ENCODE data around the gene SRXN1.

Gene SRXN1

DNA sequence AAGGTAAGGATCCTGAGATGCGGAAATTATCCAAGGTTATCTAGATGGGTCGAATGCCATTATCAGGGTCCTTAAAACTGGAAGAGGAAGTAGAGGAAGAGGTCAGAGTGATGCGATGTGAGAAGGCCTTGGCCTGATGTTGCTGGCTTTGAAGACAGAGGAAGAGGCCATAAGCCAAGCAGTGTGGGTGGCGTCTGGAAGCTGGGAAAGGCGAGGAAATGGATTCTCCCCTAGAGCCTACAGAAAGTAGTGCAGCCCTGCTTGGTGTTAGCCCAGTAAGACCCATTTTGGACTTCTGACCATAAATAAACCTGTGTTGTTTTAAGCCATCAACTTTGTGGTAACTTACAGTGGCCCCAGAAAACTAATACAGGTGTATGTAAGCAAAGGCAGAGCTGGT lies 2.0 kb downstream of the SRXN1 start:
- ATAC-seq (ENCODE audit: insufficient read depth, low read depth) (no peak), DNase-seq (no peak)
- Histone ChIP-seq H2AFZ (ENCODE audit: low read depth, low read length) (no peak overlapping the region), H3K9ac (ENCODE audit: low read depth, low read length) (no peak overlapping the region), H3K4me2 (ENCODE audit: insufficient read depth, low read length) (no peak overlapping the region), H3K4me1 (ENCODE audit: insufficient read depth, low read length) (no peaks in the 10 kb centered on the region), H3K27me3 (ENCODE audit: insufficient read depth, low read length, poor library complexity) (no peaks in the 10 kb centered on the region), H4K20me1 (ENCODE audit: insufficient read depth, low read length) (no peaks in the 10 kb centered on the region), H3K79me2 (ENCODE audit: insufficient read depth, low read length) (no peaks in the 10 kb centered on the region), H3K9me3 (ENCODE audit: insufficient read depth, low read length, severe bottlenecking) (no peaks in the 10 kb centered on the region), H3K27ac (ENCODE audit: low read length) (no peak overlapping the region), H3K36me3 (ENCODE audit: insufficient read depth, low read length) (no peaks in the 10 kb centered on the region), H3K4me3 (ENCODE audit: low read depth in 1 of 2, low read length in 2 of 2) (no peak overlapping the region)
- no peak for TF ChIP-seq EZH2 (IDR thresholded peaks at IDR 0.05; ENCODE audit: borderline replicate concordance, low read depth, low read length, severe bottlenecking)
- TF ChIP-seq, protein P1, sequence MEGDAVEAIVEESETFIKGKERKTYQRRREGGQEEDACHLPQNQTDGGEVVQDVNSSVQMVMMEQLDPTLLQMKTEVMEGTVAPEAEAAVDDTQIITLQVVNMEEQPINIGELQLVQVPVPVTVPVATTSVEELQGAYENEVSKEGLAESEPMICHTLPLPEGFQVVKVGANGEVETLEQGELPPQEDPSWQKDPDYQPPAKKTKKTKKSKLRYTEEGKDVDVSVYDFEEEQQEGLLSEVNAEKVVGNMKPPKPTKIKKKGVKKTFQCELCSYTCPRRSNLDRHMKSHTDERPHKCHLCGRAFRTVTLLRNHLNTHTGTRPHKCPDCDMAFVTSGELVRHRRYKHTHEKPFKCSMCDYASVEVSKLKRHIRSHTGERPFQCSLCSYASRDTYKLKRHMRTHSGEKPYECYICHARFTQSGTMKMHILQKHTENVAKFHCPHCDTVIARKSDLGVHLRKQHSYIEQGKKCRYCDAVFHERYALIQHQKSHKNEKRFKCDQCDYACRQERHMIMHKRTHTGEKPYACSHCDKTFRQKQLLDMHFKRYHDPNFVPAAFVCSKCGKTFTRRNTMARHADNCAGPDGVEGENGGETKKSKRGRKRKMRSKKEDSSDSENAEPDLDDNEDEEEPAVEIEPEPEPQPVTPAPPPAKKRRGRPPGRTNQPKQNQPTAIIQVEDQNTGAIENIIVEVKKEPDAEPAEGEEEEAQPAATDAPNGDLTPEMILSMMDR (IDR thresholded peaks at IDR 0.05; ENCODE audit: borderline replicate concordance, extremely low read depth, low read length, poor library complexity, severe bottlenecking) = no peak

DNA sequence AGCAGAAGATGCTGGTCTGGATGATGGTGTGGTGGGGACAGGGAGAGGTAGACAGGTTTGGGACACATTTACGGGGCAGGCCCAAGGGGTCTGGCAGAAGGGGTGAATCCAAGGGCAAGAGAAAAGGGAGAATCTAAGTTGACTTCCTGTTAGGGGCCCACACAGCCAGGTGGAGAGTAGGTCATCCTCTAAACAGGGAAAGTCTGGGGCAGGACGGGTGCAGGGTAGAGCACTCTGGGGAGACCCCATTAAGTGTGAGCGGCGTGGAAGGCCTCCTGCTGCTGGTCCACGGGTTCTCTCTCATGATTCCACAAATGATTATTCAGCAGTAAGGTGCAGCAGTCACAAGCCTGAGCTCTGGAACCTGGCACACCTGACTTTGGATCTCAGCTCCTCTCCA lies 2.7 kb downstream of the SRXN1 start:
- Histone ChIP-seq H3K27ac (ENCODE audit: low read length) (no peak overlapping the region), H3K9ac (ENCODE audit: low read depth, low read length) (no peak overlapping the region), H4K20me1 (ENCODE audit: insufficient read depth, low read length) (no peaks in the 10 kb centered on the region), H3K36me3 (ENCODE audit: insufficient read depth, low read length) (no peaks in the 10 kb centered on the region), H3K27me3 (ENCODE audit: insufficient read depth, low read length, poor library complexity) (no peaks in the 10 kb centered on the region), H3K4me2 (ENCODE audit: insufficient read depth, low read length) (no peak overlapping the region), H3K79me2 (ENCODE audit: insufficient read depth, low read length) (no peaks in the 10 kb centered on the region), H2AFZ (ENCODE audit: low read depth, low read length) (no peak overlapping the region), H3K9me3 (ENCODE audit: insufficient read depth, low read length, severe bottlenecking) (no peaks in the 10 kb centered on the region), H3K4me1 (ENCODE audit: insufficient read depth, low read length) (peaks cover 4% of the 10 kb centered on the region), H3K4me3 (ENCODE audit: low read depth in 1 of 2, low read length in 2 of 2) (no peak overlapping the region)
- TF ChIP-seq EZH2 (IDR thresholded peaks at IDR 0.05; ENCODE audit: borderline replicate concordance, low read depth, low read length, severe bottlenecking) = no peak
- TF ChIP-seq, protein P1 (IDR thresholded peaks at IDR 0.05; ENCODE audit: borderline replicate concordance, extremely low read depth, low read length, poor library complexity, severe bottlenecking) = no peak
- DNase-seq (no peak), ATAC-seq (ENCODE audit: insufficient read depth, low read depth) (no peak)

DNA sequence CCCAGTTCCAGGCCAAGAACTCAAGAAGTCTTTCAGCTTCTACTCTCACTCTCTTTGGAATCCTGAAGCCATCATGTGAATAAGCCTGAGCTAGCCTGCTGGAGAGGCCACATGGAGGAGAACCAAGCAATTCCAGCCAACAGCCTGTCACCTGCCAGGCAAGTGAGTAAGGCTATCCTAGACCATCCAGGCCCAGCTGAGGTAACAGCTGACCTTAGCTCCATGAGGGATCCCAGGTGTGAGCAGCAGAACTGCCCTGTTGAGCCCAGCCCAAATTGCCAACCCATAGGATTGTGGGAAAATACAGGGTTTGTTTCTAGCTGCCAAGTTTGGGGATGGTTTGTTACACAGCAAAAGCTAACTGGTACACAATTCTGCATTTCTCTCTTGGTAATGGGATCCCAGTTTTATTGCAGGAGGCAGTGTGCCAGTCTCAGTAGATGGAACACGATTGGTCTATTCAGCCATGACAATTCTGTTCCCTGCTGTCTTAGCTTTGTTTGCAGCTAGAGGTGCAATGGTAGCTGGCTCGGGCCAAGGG lies 5.5 kb downstream of the SRXN1 start:
- no peak overlapping the region for H3K9ac ChIP-seq (ENCODE audit: low read depth, low read length)
- H3K27ac ChIP-seq (ENCODE audit: low read length) = no peak overlapping the region
- H3K4me3 ChIP-seq (ENCODE audit: low read depth in 1 of 2, low read length in 2 of 2) = no peak overlapping the region
- H3K4me1 ChIP-seq (ENCODE audit: insufficient read depth, low read length) = peaks cover 7% of the 10 kb centered on the region
- no peak overlapping the region for H2AFZ ChIP-seq (ENCODE audit: low read depth, low read length)
- TF ChIP-seq, protein P1 (IDR thresholded peaks at IDR 0.05; ENCODE audit: borderline replicate concordance, extremely low read depth, low read length, poor library complexity, severe bottlenecking) = no peak
- TF ChIP-seq EZH2 (IDR thresholded peaks at IDR 0.05; ENCODE audit: borderline replicate concordance, low read depth, low read length, severe bottlenecking) = no peak
- DNase-seq (no peak), ATAC-seq (ENCODE audit: insufficient read depth, low read depth) (no peak)
- H3K27me3 ChIP-seq (ENCODE audit: insufficient read depth, low read length, poor library complexity) = no peaks in the 10 kb centered on the region
- H4K20me1 ChIP-seq (ENCODE audit: insufficient read depth, low read length) = no peaks in the 10 kb centered on the region
- no peaks in the 10 kb centered on the region for H3K9me3 ChIP-seq (ENCODE audit: insufficient read depth, low read length, severe bottlenecking)
- H3K79me2 ChIP-seq (ENCODE audit: insufficient read depth, low read length) = no peaks in the 10 kb centered on the region
- no peaks in the 10 kb centered on the region for H3K36me3 ChIP-seq (ENCODE audit: insufficient read depth, low read length)
- H3K4me2 ChIP-seq (ENCODE audit: insufficient read depth, low read length) = no peak overlapping the region

DNA sequence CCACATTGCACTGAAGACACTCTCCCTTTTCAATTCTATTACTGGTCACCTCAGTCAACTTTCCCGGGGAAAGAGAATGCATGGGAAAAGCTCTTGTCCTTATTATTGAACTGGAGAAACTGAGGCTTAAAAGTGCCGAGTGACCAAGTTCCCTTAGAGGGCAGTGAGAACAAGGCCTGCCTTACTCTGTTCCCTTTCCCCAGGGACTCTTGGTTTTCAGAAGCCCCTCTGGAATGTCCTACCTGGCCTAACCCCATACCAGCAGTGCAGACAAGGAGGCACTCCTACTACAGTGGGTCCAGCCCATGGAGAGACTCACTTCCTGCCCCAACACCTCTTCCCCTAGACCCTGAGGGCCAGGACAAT lies 6.1 kb downstream of the SRXN1 start:
- Histone ChIP-seq H3K27me3 (ENCODE audit: insufficient read depth, low read length, poor library complexity) (no peaks in the 10 kb centered on the region), H3K9ac (ENCODE audit: low read depth, low read length) (no peak overlapping the region), H3K4me2 (ENCODE audit: insufficient read depth, low read length) (no peak overlapping the region), H3K79me2 (ENCODE audit: insufficient read depth, low read length) (no peaks in the 10 kb centered on the region), H2AFZ (ENCODE audit: low read depth, low read length) (no peak overlapping the region), H3K4me3 (ENCODE audit: low read depth in 1 of 2, low read length in 2 of 2) (no peak overlapping the region), H3K4me1 (ENCODE audit: insufficient read depth, low read length) (peaks cover 7% of the 10 kb centered on the region), H3K27ac (ENCODE audit: low read length) (no peak overlapping the region), H3K9me3 (ENCODE audit: insufficient read depth, low read length, severe bottlenecking) (no peaks in the 10 kb centered on the region), H4K20me1 (ENCODE audit: insufficient read depth, low read length) (no peaks in the 10 kb centered on the region), H3K36me3 (ENCODE audit: insufficient read depth, low read length) (no peaks in the 10 kb centered on the region)
- ATAC-seq (ENCODE audit: insufficient read depth, low read depth) (no peak), DNase-seq (no peak)
- TF ChIP-seq, protein P1 (IDR thresholded peaks at IDR 0.05; ENCODE audit: borderline replicate concordance, extremely low read depth, low read length, poor library complexity, severe bottlenecking) = no peak
